CD4-positive, alpha-beta T cell treated with Interferon gamma for 1 hour (primary cell): ENCODE data around the gene RNF126.
"Not testable (repeated sequence)": the region's sequence is repeated elsewhere in the genome, so short reads cannot be mapped to it uniquely, and the experiment has no call there.

Experiments
- DNase-seq: peaks from one replicate; pipeline ENCODE4 v3.0.0-alpha.2; 2020

RNF126 gene

GRCh38 chr19:610071-610800, 52.8 kb downstream of the RNF126 start:
- peak; percentile 37 for DNase-seq

DNA sequence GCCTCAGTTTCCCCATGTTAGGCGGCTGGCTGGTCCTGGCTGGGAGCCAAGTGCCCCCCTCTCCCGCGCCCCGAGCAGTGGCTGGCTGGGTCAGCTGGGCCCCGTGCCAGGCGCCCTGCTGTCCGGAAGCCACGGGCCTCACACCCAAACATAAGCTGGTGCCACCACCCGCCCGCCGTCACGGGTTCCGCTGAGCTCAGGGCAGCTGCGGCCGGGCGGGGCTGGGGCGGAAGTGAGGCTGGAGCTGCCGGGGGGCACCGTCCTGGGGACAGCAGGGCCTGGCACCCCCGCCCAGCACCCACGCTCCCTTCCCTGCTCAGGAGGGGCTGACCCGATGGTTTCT, 54.0 kb downstream of the RNF126 start:
- no peak for DNase-seq

DNA sequence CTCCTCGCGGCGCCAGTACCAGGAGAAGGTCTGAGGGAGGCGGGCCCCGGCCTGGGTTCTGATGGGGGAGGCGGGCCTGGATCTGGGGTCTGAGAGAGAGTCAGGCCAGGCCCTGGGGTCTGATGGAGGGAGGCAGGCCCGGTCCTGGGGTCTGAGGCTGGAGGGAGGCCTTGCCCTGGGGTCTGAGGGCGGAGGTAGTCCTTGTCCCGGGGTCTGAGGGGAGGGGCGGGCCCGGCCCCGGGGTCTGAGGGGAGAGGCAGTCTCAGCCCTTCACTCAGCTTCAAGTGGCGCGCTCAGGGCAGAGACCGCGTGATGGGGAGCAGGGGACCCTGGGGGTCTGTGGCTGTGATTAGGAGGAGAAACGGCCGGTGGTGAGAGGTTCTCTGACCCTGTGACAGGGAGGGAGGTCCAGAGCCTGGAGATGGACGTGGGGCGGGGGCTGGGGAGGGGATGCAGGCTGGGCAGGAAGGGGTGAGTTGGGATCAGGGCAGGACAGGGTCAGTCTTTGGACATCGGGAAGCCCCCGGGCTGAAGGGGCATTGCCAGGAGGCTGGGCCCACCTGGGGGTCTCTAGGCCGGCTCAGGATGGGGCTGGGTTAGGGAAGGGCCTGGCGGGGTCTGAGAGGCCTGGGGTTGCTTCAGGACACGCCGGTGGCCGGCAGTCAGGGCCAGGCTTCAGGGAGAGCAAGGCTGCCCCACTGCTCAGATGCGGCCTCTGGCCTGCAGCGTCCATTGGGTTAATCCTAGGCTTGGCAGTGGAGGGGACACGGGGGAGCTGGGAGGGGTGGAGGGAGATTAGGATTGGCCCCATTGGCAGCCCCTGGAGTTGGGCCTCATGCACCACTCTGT, 54.6 kb downstream of the RNF126 start:
- DNase-seq, result no peak

DNA sequence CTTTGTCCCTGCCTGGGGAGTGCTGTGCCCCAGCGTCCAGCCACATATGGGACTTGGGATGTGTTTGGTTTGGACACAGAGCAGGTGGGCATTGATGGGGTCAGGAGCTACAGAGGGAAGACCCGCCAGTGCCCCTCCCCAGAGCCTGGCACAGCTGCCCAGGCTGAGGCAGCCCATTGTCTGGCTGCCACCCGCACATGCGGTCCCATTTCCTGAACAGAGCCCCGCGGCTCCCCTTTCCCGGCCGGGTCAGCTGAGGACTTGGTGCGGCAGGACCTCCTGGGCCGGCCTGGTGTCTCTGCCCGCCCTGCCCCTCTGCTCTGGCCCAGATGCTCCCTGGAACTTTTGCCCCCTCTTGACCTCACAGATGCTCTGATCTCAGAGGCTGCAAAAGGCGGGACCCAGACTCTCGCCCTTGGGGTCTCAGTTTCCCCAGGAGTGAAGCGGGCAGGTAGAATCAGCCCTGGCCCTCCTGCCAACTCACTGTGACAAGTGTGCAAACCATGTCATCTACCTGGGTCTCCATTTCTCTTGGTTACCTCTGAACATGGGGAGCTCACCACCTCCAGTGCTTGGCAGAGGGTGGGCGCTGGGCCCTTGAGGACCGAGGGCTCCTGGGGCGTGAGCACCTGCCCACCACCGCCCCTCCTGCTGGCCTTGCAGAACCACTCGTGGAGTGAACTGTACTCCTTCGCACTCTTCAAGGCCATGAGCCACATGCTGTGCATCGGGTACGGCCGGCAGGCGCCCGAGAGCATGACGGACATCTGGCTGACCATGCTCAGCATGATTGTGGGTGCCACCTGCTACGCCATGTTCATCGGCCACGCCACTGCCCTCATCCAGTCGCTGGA, 55.5 kb downstream of the RNF126 start:
- DNase-seq, result no peak

- DNase-seq, result not testable (repeated sequence)
Observed at GRCh38 chr19:605061-605971, 57.7 kb downstream of the RNF126 start.

DNA sequence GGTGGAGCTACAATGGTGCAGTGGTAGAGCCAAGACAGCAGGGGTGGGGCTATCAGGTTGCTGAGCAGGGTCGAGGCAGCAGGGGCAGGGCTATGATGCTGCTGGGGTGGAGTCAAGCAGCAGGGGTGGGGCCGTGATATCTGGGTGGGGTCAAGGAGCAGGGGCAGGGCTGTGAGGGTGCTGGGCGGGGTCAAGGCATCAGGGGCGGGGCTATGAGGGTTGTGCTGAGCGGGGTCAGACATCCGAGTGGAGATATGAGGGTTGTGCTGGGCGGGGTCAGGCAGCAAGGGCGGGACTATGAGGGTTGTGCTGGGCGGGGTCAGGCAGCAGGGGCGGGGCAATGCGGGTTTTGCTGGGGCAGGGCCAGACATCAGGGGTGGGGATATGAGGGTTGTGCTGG, 58.7 kb downstream of the RNF126 start:
- DNase-seq, result peak; percentile 34

- DNase-seq, result not testable (repeated sequence)
Observed at GRCh38 chr19:603779-604178, 59.2 kb downstream of the RNF126 start.

GRCh38 chr19:603302-603639, 59.7 kb downstream of the RNF126 start:
- not testable (repeated sequence) for DNase-seq

DNA sequence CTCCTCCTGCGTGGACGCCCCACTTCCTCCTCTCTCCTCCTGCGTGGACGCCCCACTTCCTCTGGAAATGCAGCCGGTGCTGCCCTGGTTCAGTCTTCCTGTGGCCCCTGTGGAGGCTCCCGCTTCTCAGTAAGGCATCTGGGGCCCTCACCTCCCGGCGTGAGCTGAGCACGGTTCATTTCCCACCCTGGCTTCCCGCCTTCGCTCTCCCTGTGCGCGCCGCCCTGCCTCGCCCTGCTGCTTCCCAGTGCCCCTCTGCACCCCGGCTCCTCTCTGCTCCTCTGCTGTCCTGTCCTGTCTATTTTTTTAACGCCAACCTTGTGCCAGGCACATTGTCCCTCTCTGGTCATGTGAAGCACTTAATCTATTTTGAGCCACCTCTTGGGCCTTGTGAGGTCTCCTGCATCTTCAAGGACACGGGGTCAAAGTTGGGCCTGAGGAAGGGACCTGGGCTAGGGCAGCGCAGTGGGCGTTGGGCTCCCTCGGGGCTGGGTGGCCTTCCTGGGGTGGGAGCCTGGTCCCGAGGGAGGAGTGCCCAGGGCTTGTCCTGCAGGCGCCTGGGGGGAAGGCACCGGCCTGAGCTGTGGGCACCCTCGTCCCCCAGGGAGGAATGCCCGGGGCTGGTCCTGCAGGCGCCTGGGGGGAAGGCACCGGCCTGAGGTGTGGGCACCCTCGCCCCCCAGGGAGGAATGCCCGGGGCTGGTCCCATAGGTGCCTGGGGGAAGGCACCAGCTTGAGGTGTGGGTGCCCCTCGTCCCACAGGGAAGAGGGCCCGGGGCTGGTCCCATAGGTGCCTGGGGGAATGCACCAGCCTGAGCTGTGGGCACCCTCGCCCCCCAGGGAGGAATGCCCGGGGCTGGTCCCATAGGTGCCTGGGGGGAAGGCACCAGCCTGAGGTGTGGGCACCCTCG, 60.4 kb downstream of the RNF126 start:
- DNase-seq, result no peak

- no peak for DNase-seq
Observed at GRCh38 chr19:601790-602189, 61.2 kb downstream of the RNF126 start.

DNA sequence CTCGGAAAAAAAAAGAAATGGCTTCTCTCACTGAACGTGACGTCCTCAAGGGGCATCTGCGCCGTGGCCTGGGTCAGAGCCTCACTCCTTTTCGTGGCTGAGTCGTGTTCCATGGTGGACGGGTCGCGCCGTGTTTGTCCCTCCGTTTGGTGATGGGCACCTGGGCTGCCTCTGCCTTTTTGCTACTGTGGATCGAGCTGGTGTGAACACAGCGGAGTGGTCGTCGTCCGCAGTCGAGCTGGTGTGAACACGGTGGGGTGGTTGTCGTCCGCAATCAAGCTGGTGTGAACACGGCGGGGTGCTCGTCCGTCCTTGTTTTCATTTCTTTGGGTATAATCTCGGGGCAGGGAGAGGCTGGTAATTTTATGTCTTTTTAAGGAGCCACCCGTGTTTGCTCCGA, 61.7 kb downstream of the RNF126 start:
- no peak for DNase-seq
